NCI-H526 treated with DMSO at 0.1 percent for 48 hours (cell line): Measurements from ENCODE around the gene TBXA2R.
"Not testable (repeated sequence)": the region's sequence is repeated elsewhere in the genome, so short reads cannot be mapped to it uniquely, and the experiment has no call there.

ENCODE experiments used
- DNase-seq: peaks from one replicate; lab custom pipeline; 2025; lab: John Stamatoyannopoulos, UW

The TBXA2R gene

GRCh38 chr19:3577723-3578344, 28.8 kb downstream of the TBXA2R start:
- DNase-seq = no peak

- DNase-seq = no peak
Measured at GRCh38 chr19:3576696-3577443, 29.8 kb downstream of the TBXA2R start.

- DNase-seq = no peak
Measured at GRCh38 chr19:3575949-3576673, 30.6 kb downstream of the TBXA2R start.

GRCh38 chr19:3575260-3575741, 31.4 kb downstream of the TBXA2R start:
- no peak for DNase-seq

GRCh38 chr19:3573858-3574637, 32.6 kb downstream of the TBXA2R start:
- DNase-seq = peak; percentile 62

- DNase-seq = no peak
Measured at GRCh38 chr19:3573162-3573857, 33.4 kb downstream of the TBXA2R start.

- no peak for DNase-seq
Measured at GRCh38 chr19:3572855-3573161, 33.9 kb downstream of the TBXA2R start, which contains the start of gene HMG20B. Gene HMG20B (plus strand): TSS chr19:3572944. CDS start chr19:3573310, 366 bp downstream.

- DNase-seq = peak; percentile 94
Measured at GRCh38 chr19:3572132-3572854, 34.4 kb downstream of the TBXA2R start.

- DNase-seq = no peak
Measured at GRCh38 chr19:3570606-3571011, 36.1 kb downstream of the TBXA2R start.

- DNase-seq = not testable (repeated sequence)
Measured at GRCh38 chr19:3570042-3570441, 36.6 kb downstream of the TBXA2R start.

- DNase-seq = no peak
Measured at GRCh38 chr19:3565139-3565538, 41.5 kb downstream of the TBXA2R start.

- DNase-seq = no peak
Measured at GRCh38 chr19:3563709-3564524, 42.8 kb downstream of the TBXA2R start.

GRCh38 chr19:3557461-3558248, 49.0 kb downstream of the TBXA2R start, which contains the start of gene MFSD12:
Gene MFSD12 (minus strand): TSS chr19:3557586. CDS start chr19:3557403, 183 bp downstream.
- DNase-seq = peak; percentile 70

- DNase-seq = no peak
Measured at GRCh38 chr19:3556978-3557460, 49.7 kb downstream of the TBXA2R start.

GRCh38 chr19:3556423-3556977, 50.2 kb downstream of the TBXA2R start:
- no peak for DNase-seq

- no peak for DNase-seq
Measured at GRCh38 chr19:3555653-3556422, 50.8 kb downstream of the TBXA2R start.

- DNase-seq = no peak
Measured at GRCh38 chr19:3554254-3555083, 52.2 kb downstream of the TBXA2R start.
